K562 (cell line): Measurements from ENCODE around the gene RAB32. TPM values are rescaled to one million over a fixed set of nuclear protein-coding genes. Genes with fewer than 3 reads are reported as not detected.

ENCODE experiments used
- ATAC-seq: fragments of 200-7000 bp; cut with Tn5 transposase; 3 replicates; pipeline ENCODE4 v1.9.1; 2020; ENCODE audit warnings: moderate library complexity
- BruUV-seq: library from RNA; stranded (reverse); fragments of 400-500 nt; replicated peaks from 2 replicates; lab custom pipeline; 2021; lab: Mats Ljungman, UMichigan
- CTCF ChIA-PET: fragments of 300-600 bp; formaldehyde crosslinking; extraction: SDS; loops from one replicate; lab custom pipeline; 2021; ENCODE audit warnings: low intra/inter-chr PET ratio; lab: Yijun Ruan, JAX
- POLR2A ChIA-PET: fragments of 300-600, 350-650 bp; sonication (Branson Sonifier 250); formaldehyde crosslinking; extraction: SDS; loops from one replicate; lab custom pipeline; 2021; ENCODE audit warnings: antibody characterized with exemption, inconsistent platforms; lab: Yijun Ruan, JAX
- DNase-seq, 4 experiments: peaks; one replicate each; pipeline versions ENCODE4 v3.0.0 to v3.0.0-alpha.2; 2011 to 2018; ENCODE audit warnings: low spot score in 3 of 4, mixed read lengths in 3 of 4; ENCODE audit errors: extremely low read depth in 1 of 4
- FAIRE-seq: peaks from 2 replicates; lab custom pipeline; 2011; peaks lifted over from hg19 to GRCh38; lab: Jason Lieb, UNC
- H2AFZ ChIP-seq: 2 replicates; pipeline ENCODE4 v1.6.0; 2011; ENCODE audit warnings: low read depth, low read length, control low read depth, inconsistent platforms
- H3K27ac ChIP-seq: fragments of 200-600 bp; 3 replicates; pipeline ENCODE4 v1.8.0; 2011; ENCODE audit warnings: low read depth, mild to moderate bottlenecking, control low read depth, inconsistent platforms, low read length, moderate library complexity, mixed read lengths; ENCODE audit errors: extremely low read depth
- H3K27me3 ChIP-seq, 2 experiments: fragments of 300-600 bp in 1 of 2; 2 replicates in 1 of 2; 3 replicates in 1 of 2; pipeline versions ENCODE4 v1.6.0 to v1.8.0; 2011; ENCODE audit warnings: inconsistent platforms in 2 of 2, low read length in 2 of 2, mild to moderate bottlenecking in 1 of 2, mixed read lengths in 1 of 2, moderate library complexity in 1 of 2; ENCODE audit not compliant: control insufficient read depth in 2 of 2, insufficient read depth in 2 of 2
- H3K36me3 ChIP-seq: fragments of 300-600 bp; 3 replicates; pipeline ENCODE4 v1.8.0; 2011; ENCODE audit warnings: mild to moderate bottlenecking, low read length, inconsistent platforms; ENCODE audit not compliant: control insufficient read depth, insufficient read depth
- H3K4me1 ChIP-seq, 2 experiments: fragments of 200-600 bp in 1 of 2; replicated peaks in 1 of 2; 2 replicates in 1 of 2; 3 replicates in 1 of 2; pipeline versions ENCODE4 v1.5.1 to v1.8.0; 2011; ENCODE audit warnings: inconsistent platforms in 2 of 2, low read length in 2 of 2, mild to moderate bottlenecking in 1 of 2, mixed read lengths in 1 of 2, moderate library complexity in 1 of 2; ENCODE audit not compliant: control insufficient read depth in 2 of 2, insufficient read depth in 2 of 2
- H3K4me2 ChIP-seq: 2 replicates; pipeline ENCODE4 v1.6.1; 2011; ENCODE audit warnings: low read length, control low read depth, inconsistent platforms, mixed read lengths; ENCODE audit not compliant: insufficient read depth
- H3K4me3 ChIP-seq: fragments of 200-600 bp; sonication (generic), shearing (Covaris generic); 2 replicates; pipeline ENCODE4 v1.5.1; 2016; ENCODE audit warnings: control low read depth, inconsistent platforms
- H3K79me2 ChIP-seq: fragments of 200-600 bp; 3 replicates; pipeline ENCODE4 v1.8.0; 2011; ENCODE audit warnings: low read length, inconsistent platforms; ENCODE audit not compliant: control insufficient read depth, insufficient read depth
- H3K9ac ChIP-seq, 2 experiments: 2 replicates each; pipeline versions ENCODE4 v1.6.0 to v1.6.1; 2011; ENCODE audit warnings: low read depth in 2 of 2, low read length in 2 of 2, control low read depth in 1 of 2, inconsistent platforms in 1 of 2, mild to moderate bottlenecking in 1 of 2, mixed read lengths in 1 of 2; ENCODE audit not compliant: insufficient read depth in 1 of 2
- H3K9me1 ChIP-seq: one replicate; pipeline ENCODE4 v1.6.0; 2011; ENCODE audit warnings: inconsistent platforms, mild to moderate bottlenecking, low read length, moderate library complexity; ENCODE audit not compliant: control insufficient read depth, insufficient read depth
- H3K9me3 ChIP-seq: replicated peaks from 2 replicates; pipeline ENCODE4 v1.5.1; 2011; ENCODE audit warnings: low read depth, low read length, inconsistent platforms; ENCODE audit not compliant: control insufficient read depth, insufficient read depth
- H4K20me1 ChIP-seq: replicated peaks from 2 replicates; pipeline ENCODE4 v1.6.1; 2011; ENCODE audit warnings: low read length, inconsistent platforms, mixed read lengths; ENCODE audit not compliant: control insufficient read depth, insufficient read depth
- ARID3B ChIP-seq: fragments of 250-450 bp; sonication (Bioruptor Pico); IDR thresholded peaks from 2 replicates; pipeline ENCODE4 v1.4.0; 2020; ENCODE audit warnings: borderline replicate concordance
- NR2C2 ChIP-seq, 2 experiments: fragments of 200-800 bp in 1 of 2; sonication (Bioruptor generic) in 1 of 2; sonication (generic) in 1 of 2; formaldehyde crosslinking in 1 of 2; IDR thresholded peaks; 2 replicates each; pipeline versions ENCODE4 v1.6.1 to v1.8.0; 2016 to 2022; ENCODE audit warnings: mild to moderate bottlenecking in 1 of 2, missing compliant biosample characterization in 1 of 2, missing genetic modification characterization in 1 of 2, missing genetic modification reagents in 1 of 2
- PBX2 ChIP-seq, 2 experiments: IDR thresholded peaks in 1 of 2; conservative IDR thresholded peaks in 1 of 2; 2 replicates each; pipeline ENCODE4 v1.6.1; 2016; ENCODE audit warnings: low read depth in 2 of 2, mild to moderate bottlenecking in 1 of 2, missing compliant biosample characterization in 1 of 2, missing genetic modification characterization in 1 of 2, moderate library complexity in 1 of 2
- PHF20 ChIP-seq: fragments of 450-650 bp; IDR thresholded peaks from 2 replicates; pipeline ENCODE4 v1.6.1; 2018; ENCODE audit not compliant: partially characterized antibody
- SNRNP70 ChIP-seq: fragments of 200-400 bp; formaldehyde crosslinking; optimal IDR thresholded peaks from 2 replicates; pipeline ENCODE3; 2017; ENCODE audit warnings: low read depth, low read length
- ZNF175 ChIP-seq: fragments of 200-800 bp; sonication (Bioruptor generic); IDR thresholded peaks from 2 replicates; pipeline ENCODE4 v1.6.1; 2016; ENCODE audit warnings: low read depth, mild to moderate bottlenecking, missing genetic modification characterization, missing compliant biosample characterization
- ZNF23 ChIP-seq: fragments of 250-450 bp; sonication (Bioruptor Pico); IDR thresholded peaks from 2 replicates; pipeline ENCODE4 v1.4.0; 2020; ENCODE audit warnings: mild to moderate bottlenecking
- WGBS: fragments of 100-300 bp; shearing (Covaris generic); methylation state at CpG from one replicate; pipeline ENCODE4 v1.1.6; 2016; ENCODE audit warnings: low coverage, mixed read lengths; ENCODE audit not compliant: insufficient coverage; ENCODE audit errors: missing lambda C conversion rate; 5-methylcytosine and 5-hydroxymethylcytosine counted together
- in situ Hi-C: fragments of 300-500 bp; cut with MboI; formaldehyde crosslinking; loops from 4 replicates; pipeline ENCODE4 v1.15.0; 2018; ENCODE audit warnings: inconsistent platforms, mixed read lengths
- intact Hi-C: fragments of 100-400 bp; cut with micrococcal nuclease; formaldehyde crosslinking; loops from 2 replicates; pipeline ENCODE4 v1.14.2; 2022
- polyA plus RNA-seq, 8 experiments: library from polyadenylated mRNA; depleted of rRNA in 4 of 8; stranded (reverse) in 5 of 8; unstranded in 3 of 8; fragments of >200 nt; fragmentation: Nextera tagmentation in 2 of 8; fragmentation: Illumina TruSeq in 1 of 8; extraction: Ambion mirVana in 2 of 8; extraction: Trizol in 1 of 8; gene quantifications; 2 replicates each; pipeline versions ENCODE4 v1.2.1 to v1.2.3, GENCODE V29; 2011 to 2014; ENCODE audit warnings: inconsistent platforms in 1 of 8, missing spikeins in 1 of 8
- total RNA-seq, 7 experiments: library from RNA; depleted of rRNA in 6 of 7; stranded (reverse); fragments of >200 nt in 6 of 7; fragmentation: Illumina TruSeq in 2 of 7; extraction: Trizol in 2 of 7; gene quantifications; 2 replicates each; pipeline versions ENCODE4 v1.2.1 to v1.2.3, GENCODE V29; 2011 to 2021; ENCODE audit warnings: low replicate concordance in 1 of 7

RAB32 gene
- total and polyA plus RNA-seq, 9 of the 15 experiments (the other 6 are each of a cell fraction or from before 2014, with no cell fraction given) = 2.5 to 16.6 (median 11.0) TPM

- H3K9me3 ChIP-seq = no peaks in the 10 kb centered on the region
- H3K9ac ChIP-seq = no peak overlapping the region
- no peak for ATAC-seq
- intact Hi-C loops = no loop called here
- 0% methylated on average over 1 of the region's 1 CpG for WGBS
- CTCF ChIA-PET = no interaction called here
- H3K4me3 ChIP-seq = no peak overlapping the region
- no peaks in the 10 kb centered on the region for H4K20me1 ChIP-seq
- H3K79me2 ChIP-seq = no peaks in the 10 kb centered on the region
- TF ChIP-seq ARID3B (CRISPR knock-in tag) = no peak
- TF ChIP-seq ZNF175 (CRISPR knock-in tag) = no peak
- TF ChIP-seq ZNF23 = no peak
- in situ Hi-C loops = no loop called here
- no peak overlapping the region for H3K4me2 ChIP-seq
- H3K27ac ChIP-seq = no peak overlapping the region
- H3K9me1 ChIP-seq = no peaks in the 10 kb centered on the region
- no peaks in the 10 kb centered on the region for H3K27me3 ChIP-seq
- H2AFZ ChIP-seq = no peak overlapping the region
- no peaks in the 10 kb centered on the region for H3K4me1 ChIP-seq
- POLR2A ChIA-PET = interaction anchor here (1.4 kb wide), 1 partner anchor 12 kb away, joined by 3 read pairs; no protein-coding TSS in a partner anchor
- no peak for DNase-seq
- H3K36me3 ChIP-seq = no peaks in the 10 kb centered on the region
- BruUV-seq = no TSS peak
- no peak for FAIRE-seq
Observed at GRCh38 chr6:146583966-146584365, 40.3 kb downstream of the RAB32 start.

- Histone ChIP-seq H3K79me2 (no peaks in the 10 kb centered on the region), H3K4me3 (no peak overlapping the region), H3K9ac (no peak overlapping the region), H3K9me1 (no peaks in the 10 kb centered on the region)
- WGBS = 0% methylated on average over 1 of the region's 1 CpG
- in situ Hi-C loops = no loop called here
- TF ChIP-seq PHF20 (no peak), SNRNP70 (no peak), NR2C2 (CRISPR knock-in tag; IDR thresholded peaks at IDR 0.05) (no peak), NR2C2 (tag; IDR thresholded peaks at IDR 0.05) (no peak), PBX2 (CRISPR knock-in tag; IDR thresholded peaks at IDR 0.05; ENCODE audit: low read depth) (no peak), PBX2 (tag; conservative IDR thresholded peaks at IDR 0.05; ENCODE audit: low read depth) (no peak)
- TF ChIP-seq, all 486 proteins: peak for 0
- H2AFZ ChIP-seq = no peak overlapping the region
- intact Hi-C loops = no loop called here
- H3K27ac ChIP-seq = no peak overlapping the region
- no peaks in the 10 kb centered on the region for H4K20me1 ChIP-seq
- DNase-seq (no peak), ATAC-seq (no peak), FAIRE-seq (no peak)
- H3K4me1 ChIP-seq = no peaks in the 10 kb centered on the region
- H3K9me3 ChIP-seq = no peaks in the 10 kb centered on the region
- H3K27me3 ChIP-seq = no peaks in the 10 kb centered on the region
- ChIA-PET CTCF (no interaction called here), POLR2A (interaction anchor here (1.4 kb wide), 1 partner anchor 8 kb away, joined by 5 read pairs; no protein-coding TSS in a partner anchor)
- H3K4me2 ChIP-seq = no peak overlapping the region
- H3K36me3 ChIP-seq = no peaks in the 10 kb centered on the region
- no TSS peak for BruUV-seq
Observed at GRCh38 chr6:146587459-146587858, 43.8 kb downstream of the RAB32 start.
